PC-9 (cell line): ENCODE data around the gene ZSCAN25.

Source experiments
- CTCF ChIP-seq: fragments of 200-600 bp; sonication (generic); conservative IDR thresholded peaks from 2 replicates; pipeline ENCODE4 v1.6.1; 2017; ENCODE audit warnings: mixed run types, antibody characterized with exemption, mild to moderate bottlenecking, moderate library complexity
- EZH2 ChIP-seq: fragments of 200-600 bp; sonication (generic); IDR thresholded peaks from 2 replicates; pipeline ENCODE4 v1.8.0; 2017; ENCODE audit warnings: antibody characterized with exemption, low read depth

- no peak for TF ChIP-seq CTCF
- TF ChIP-seq EZH2: no peak
Observed at GRCh38 chr7:99651290-99651689, 34.5 kb downstream of the ZSCAN25 start.
